Right lobe of liver (tissue), 6 donors: ENCODE data around the gene INHBC. TPM values are rescaled to one million over a fixed set of nuclear protein-coding genes. Genes with fewer than 3 reads are reported as not detected.
"Not testable (repeated sequence)": the region's sequence is repeated elsewhere in the genome, so short reads cannot be mapped to it uniquely, and the experiment has no call there.

Experiments used
- ATAC-seq, 4 donors: fragments of 200-7000 bp; cut with Tn5 transposase; one replicate each; pipeline ENCODE4 v1.9.1; 2020; ENCODE audit warnings: mild to moderate bottlenecking in 4 of 4, moderate library complexity in 4 of 4
- DNase-seq, 3 donors: peaks; one replicate each; pipeline ENCODE4 v3.0.0-alpha.2; 2020
- H3K27ac ChIP-seq, 3 donors: fragments of 200-600 bp; one replicate each; pipeline ENCODE4 v1.8.0; 2022
- H3K27me3 ChIP-seq, 2 donors: fragments of 200-600 bp; one replicate each; pipeline ENCODE4 v1.8.0; 2022
- H3K36me3 ChIP-seq, 4 donors: fragments of 200-600 bp; sonication (generic) in 1 of 4; one replicate each; pipeline versions ENCODE4 v1.5.1 to v1.8.0; 2017 to 2022; ENCODE audit warnings: control low read depth in 1 of 4
- H3K4me1 ChIP-seq, 4 donors: fragments of 200-600 bp; sonication (generic) in 1 of 4; one replicate each; pipeline versions ENCODE4 v1.5.1 to v1.8.0; 2017 to 2022; ENCODE audit warnings: control low read depth in 1 of 4
- H3K4me3 ChIP-seq, 3 donors: fragments of 200-600 bp; one replicate each; pipeline ENCODE4 v1.8.0; 2022
- H3K9me3 ChIP-seq, 4 donors: fragments of 200-600 bp; sonication (generic) in 1 of 4; one replicate each; pipeline versions ENCODE4 v1.5.1 to v1.8.0; 2017 to 2022; ENCODE audit warnings: control low read depth in 1 of 4
- CTCF ChIP-seq, 4 donors: fragments of 200-600 bp in 3 of 4; fragments of 450-650 bp in 1 of 4; IDR thresholded peaks; one replicate each; pipeline versions ENCODE4 v1.5.1 to v1.8.0; 2016 to 2022; ENCODE audit warnings: antibody characterized with exemption in 4 of 4, mild to moderate bottlenecking in 2 of 4
- POLR2A ChIP-seq: fragments of 450-650 bp; IDR thresholded peaks from one replicate; pipeline ENCODE4 v1.6.1; 2017; ENCODE audit warnings: antibody characterized with exemption, mild to moderate bottlenecking
- WGBS: methylation state at CpG from one replicate; pipeline ENCODE4 v1.1.6; 2018; ENCODE audit warnings: low coverage, low lambda C conversion rate; ENCODE audit not compliant: insufficient coverage; ENCODE audit errors: missing lambda C conversion rate; 5-methylcytosine and 5-hydroxymethylcytosine counted together
- intact Hi-C, 2 donors: fragments of 100-400 bp; cut with DNase I; formaldehyde crosslinking; loops; one replicate each; pipeline versions ENCODE4 v1.11.2 to v1.14.1; 2022
- total RNA-seq, 6 experiments: library from RNA; depleted of rRNA in 2 of 6; stranded (reverse); fragments of >200 nt in 2 of 6; fragmentation: NEBNext Ultra II Directional in 3 of 6; extraction: Animal tissue kit (Norgen Biotek cat#: 25700) in 3 of 6; gene quantifications; one replicate each; pipeline versions ENCODE4 v1.1.0 to v1.2.4, GENCODE V29; 2016 to 2023
- donor health status: DM: no; HTN: yes; CAD: no.
- donor health status: DM: no; HTN: no; CAD: no.
- donor health status: DM: no; HTN: no; CAD: no.
- donor health status: DM: no; HTN: yes; CAD: no.
- donor health status: DM: no; HTN: yes; CAD: no.

Gene INHBC
- total RNA-seq, 6 experiments from 2014 or later: 14.7 to 123 (median 63.6) TPM

- no peak overlapping the region for H3K4me3 ChIP-seq
- intact Hi-C loops: loop anchor here in 1 of 2 donors (10.0 kb wide), 2 partner anchors 46 to 116 kb away; no protein-coding TSS in a partner anchor
These were observed 14.1 kb upstream of the INHBC start for GRCh38 chr12:57420482-57420881.

DNA sequence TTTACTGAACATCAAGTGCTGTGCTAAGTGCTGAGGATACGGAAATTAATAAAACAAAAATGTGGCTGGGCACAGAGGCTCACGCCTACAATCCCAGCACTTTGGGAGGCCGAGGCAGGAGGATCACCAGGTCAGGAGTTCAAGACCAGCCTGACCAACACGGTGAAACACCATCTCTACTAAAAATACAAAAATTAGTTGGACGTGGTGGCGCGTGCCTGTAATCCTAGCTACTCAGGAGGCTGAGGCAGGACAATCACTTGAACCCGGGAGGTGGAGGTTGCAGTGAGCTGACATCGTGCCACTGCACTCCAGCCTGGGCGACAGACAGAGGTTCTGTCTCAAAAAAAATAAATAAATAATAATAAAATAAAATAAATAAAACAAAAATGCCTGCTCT lies 7.6 kb upstream of the INHBC start:
- not testable (repeated sequence) for H3K36me3 ChIP-seq, ATAC-seq, H3K27ac ChIP-seq, H3K4me3 ChIP-seq, H3K4me1 ChIP-seq, H3K27me3 ChIP-seq, H3K9me3 ChIP-seq
- 93% methylated on average over 9 of the region's 10 CpGs for WGBS
- peak in 1 of 3 donors; percentile 15 for DNase-seq
- intact Hi-C loops: loop anchor here in 1 of 2 donors (10.0 kb wide), 2 partner anchors 52 to 122 kb away; no protein-coding TSS in a partner anchor

More at GRCh38 chr12:57420482-57420881, 14.1 kb upstream of the INHBC start:
- peaks cover 0 to 3% (median 0%) of the 10 kb centered on the region in 4 donors for H3K36me3 ChIP-seq
- no peaks in the 10 kb centered on the region for H3K9me3 ChIP-seq
- TF ChIP-seq POLR2A (no peak), CTCF (IDR thresholded peaks at IDR 0.05) (no peak)
- DNase-seq (no peak), ATAC-seq (no peak)
- WGBS: no CpG with 5 or more reads among the region's 5 CpGs
- no peaks in the 10 kb centered on the region for H3K27me3 ChIP-seq
- H3K27ac ChIP-seq: no peak overlapping the region
- peaks cover 0 to 19% (median 4%) of the 10 kb centered on the region in 4 donors for H3K4me1 ChIP-seq

DNA sequence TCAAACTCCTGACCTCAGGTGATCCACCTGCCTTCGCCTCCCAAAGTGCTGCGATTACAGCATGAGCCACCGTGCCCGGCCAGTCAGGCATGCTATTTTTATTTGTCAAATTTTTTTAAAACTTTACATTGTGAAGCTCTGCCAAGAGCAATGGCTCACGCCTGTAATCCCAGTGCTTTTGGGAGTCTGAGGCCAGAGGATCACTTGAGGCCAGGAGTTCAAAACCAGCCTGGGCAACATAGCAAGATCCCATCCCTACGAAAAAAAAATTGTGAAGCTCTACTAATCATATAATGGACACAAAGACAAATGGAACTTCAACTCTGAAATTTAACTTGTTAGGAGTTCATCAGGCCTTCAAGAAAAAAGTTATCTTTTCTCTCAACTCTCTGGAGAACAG lies 5.6 kb upstream of the INHBC start:
- H3K9me3 ChIP-seq: no peaks in the 10 kb centered on the region
- no peaks in the 10 kb centered on the region for H3K27me3 ChIP-seq
- TF ChIP-seq CTCF (IDR thresholded peaks at IDR 0.05): no peak
- no peak for TF ChIP-seq POLR2A
- no peak overlapping the region for H3K4me3 ChIP-seq
- peaks cover 0 to 21% (median under 1%) of the 10 kb centered on the region in 4 donors for H3K4me1 ChIP-seq
- no peaks in the 10 kb centered on the region for H3K36me3 ChIP-seq
- WGBS: 71% methylated on average over 5 of the region's 6 CpGs
- intact Hi-C loops: loop anchor here in 1 of 2 donors (10.0 kb wide), 2 partner anchors 54 to 124 kb away; no protein-coding TSS in a partner anchor
- ATAC-seq (no peak), DNase-seq (peak in 1 of 3 donors; percentile 24)
- peak overlapping the region in 1 of 3 donors; percentile 88 for H3K27ac ChIP-seq

DNA sequence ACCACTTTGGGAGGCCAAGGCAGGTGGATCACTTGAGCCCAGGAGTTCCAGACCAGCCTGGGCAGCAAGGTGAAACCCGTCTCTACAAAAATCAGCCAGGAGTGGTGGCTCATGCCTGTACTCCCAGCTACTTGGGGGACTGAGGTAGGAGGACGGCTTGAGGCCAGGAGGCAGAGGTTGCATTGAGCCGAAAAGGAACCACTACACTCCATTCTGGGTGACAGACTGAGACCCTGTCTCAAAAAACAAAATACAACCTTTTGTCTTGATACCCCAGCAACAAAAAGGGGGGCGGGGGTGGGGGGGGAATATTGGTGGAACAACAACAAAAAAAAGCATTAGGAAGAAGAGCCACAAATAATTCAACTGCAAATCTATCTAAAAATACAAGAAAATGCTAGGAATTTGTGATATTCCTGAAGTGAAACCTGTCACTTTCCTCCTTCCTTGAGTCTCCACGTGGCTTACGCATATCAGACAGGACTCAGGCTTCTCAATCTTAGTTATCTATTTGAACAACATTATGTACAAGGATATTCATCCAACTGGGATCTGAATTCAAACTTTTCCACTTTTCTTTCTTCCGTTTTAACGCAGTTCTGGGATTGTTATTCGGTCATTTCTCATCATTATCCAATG lies 5.0 kb upstream of the INHBC start:
- Histone ChIP-seq H3K27ac (peak overlapping the region; percentile 88 to 96 (median 90)), H3K27me3 (no peaks in the 10 kb centered on the region), H3K36me3 (no peaks in the 10 kb centered on the region), H3K4me1 (peaks cover 0 to 25% (median under 1%) of the 10 kb centered on the region in 4 donors), H3K9me3 (no peaks in the 10 kb centered on the region), H3K4me3 (peak overlapping the region; percentile 46 to 69 (median 65))
- ATAC-seq (no peak), DNase-seq (peak in 1 of 3 donors; percentile 38)
- intact Hi-C loops: loop anchor here in 1 of 2 donors (10.0 kb wide), 2 partner anchors 55 to 125 kb away; no protein-coding TSS in a partner anchor
- WGBS: 17% methylated on average over 9 of the region's 9 CpGs
- no peak for TF ChIP-seq CTCF (IDR thresholded peaks at IDR 0.05)
- TF ChIP-seq POLR2A: no peak
